ENCODE measurements around the gene ABI3BP. TPM values are rescaled to one million over a fixed set of nuclear protein-coding genes. Genes with fewer than 3 reads are reported as not detected.

ABI3BP gene
- total RNA-seq, 1 donor from 2014 or later: 91.1 TPM

DNA sequence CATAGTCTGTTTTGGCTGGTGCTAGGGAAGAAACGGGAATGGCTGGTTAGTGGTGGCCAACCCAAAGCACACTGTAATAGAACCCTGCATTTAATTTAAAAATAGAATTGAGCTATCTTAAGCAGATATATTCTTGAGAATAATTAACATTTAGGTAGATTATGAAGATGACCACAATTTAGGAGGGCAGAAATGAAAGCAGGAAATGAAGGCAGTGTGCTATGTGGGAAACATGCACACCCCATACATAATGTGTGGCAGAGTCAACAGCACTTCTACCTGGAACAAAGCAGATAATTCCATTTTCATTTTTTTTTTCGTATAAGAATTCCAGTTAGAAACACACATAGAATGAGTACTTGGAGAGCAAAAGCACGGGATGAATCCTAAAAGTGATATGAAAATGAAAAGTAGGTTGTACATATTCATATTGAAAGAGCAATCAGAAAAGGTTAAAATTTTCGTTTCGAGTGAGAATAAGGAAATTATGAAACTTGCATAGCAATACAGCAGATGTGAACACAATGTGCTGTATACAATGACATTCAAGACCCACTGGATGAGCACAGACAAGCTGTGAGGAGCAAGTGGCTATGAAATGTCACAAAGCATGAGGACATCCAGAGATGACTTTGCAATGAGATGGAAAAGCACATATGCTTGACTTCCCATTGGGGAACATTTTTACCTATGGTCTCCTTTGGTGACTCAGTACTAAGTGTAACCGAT lies 181.3 kb downstream of the ABI3BP start:
- TF ChIP-seq POLR2A (IDR thresholded peaks at IDR 0.05) (no peak), POLR2AphosphoS5 (IDR thresholded peaks at IDR 0.05; ENCODE audit: insufficient read depth in 1 of 2, low read depth in 1 of 2) (no peak)
- TF ChIP-seq, protein P1, sequence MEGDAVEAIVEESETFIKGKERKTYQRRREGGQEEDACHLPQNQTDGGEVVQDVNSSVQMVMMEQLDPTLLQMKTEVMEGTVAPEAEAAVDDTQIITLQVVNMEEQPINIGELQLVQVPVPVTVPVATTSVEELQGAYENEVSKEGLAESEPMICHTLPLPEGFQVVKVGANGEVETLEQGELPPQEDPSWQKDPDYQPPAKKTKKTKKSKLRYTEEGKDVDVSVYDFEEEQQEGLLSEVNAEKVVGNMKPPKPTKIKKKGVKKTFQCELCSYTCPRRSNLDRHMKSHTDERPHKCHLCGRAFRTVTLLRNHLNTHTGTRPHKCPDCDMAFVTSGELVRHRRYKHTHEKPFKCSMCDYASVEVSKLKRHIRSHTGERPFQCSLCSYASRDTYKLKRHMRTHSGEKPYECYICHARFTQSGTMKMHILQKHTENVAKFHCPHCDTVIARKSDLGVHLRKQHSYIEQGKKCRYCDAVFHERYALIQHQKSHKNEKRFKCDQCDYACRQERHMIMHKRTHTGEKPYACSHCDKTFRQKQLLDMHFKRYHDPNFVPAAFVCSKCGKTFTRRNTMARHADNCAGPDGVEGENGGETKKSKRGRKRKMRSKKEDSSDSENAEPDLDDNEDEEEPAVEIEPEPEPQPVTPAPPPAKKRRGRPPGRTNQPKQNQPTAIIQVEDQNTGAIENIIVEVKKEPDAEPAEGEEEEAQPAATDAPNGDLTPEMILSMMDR (IDR thresholded peaks at IDR 0.05): no peak
- Histone ChIP-seq H3K27ac (no peak overlapping the region), H3K27me3 (no peaks in the 10 kb centered on the region), H3K4me3 (no peak overlapping the region), H3K36me3 (no peaks in the 10 kb centered on the region), H3K9me3 (no peaks in the 10 kb centered on the region), H3K4me1 (no peaks in the 10 kb centered on the region)
- intact Hi-C loops (cut with DNase I): no loop called here
- no peak for DNase-seq (ENCODE audit: extremely low spot score in 2 of 2)

DNA sequence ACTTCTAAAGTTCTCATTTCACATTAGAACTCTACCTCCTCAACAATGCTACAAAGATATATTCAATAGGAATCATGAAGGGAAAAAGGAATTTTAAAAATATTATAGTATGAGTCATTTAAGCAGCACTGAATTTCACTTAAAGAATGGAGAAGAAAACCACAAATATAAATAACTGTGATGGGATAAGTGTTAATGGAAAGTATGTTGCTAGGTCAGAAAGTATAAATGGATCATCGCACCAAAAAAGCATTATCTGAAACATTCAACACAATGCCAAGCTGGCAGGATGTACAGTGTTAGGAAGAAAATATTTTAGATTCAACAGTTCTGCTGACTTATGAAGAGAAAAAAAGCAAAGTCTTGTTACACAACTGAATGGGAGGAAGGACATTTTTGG lies 182.6 kb downstream of the ABI3BP start:
- H3K9me3 ChIP-seq: no peaks in the 10 kb centered on the region
- TF ChIP-seq POLR2AphosphoS5 (IDR thresholded peaks at IDR 0.05; ENCODE audit: insufficient read depth in 1 of 2, low read depth in 1 of 2): no peak
- TF ChIP-seq, protein P1 (IDR thresholded peaks at IDR 0.05): no peak
- no peak for TF ChIP-seq POLR2A (IDR thresholded peaks at IDR 0.05)
- DNase-seq (ENCODE audit: extremely low spot score in 2 of 2): no peak
- H3K27me3 ChIP-seq: no peaks in the 10 kb centered on the region
- no peaks in the 10 kb centered on the region for H3K36me3 ChIP-seq
- intact Hi-C loops (cut with DNase I): no loop called here
- no peaks in the 10 kb centered on the region for H3K4me1 ChIP-seq
- H3K4me3 ChIP-seq: no peak overlapping the region
- H3K27ac ChIP-seq: no peak overlapping the region

- Histone ChIP-seq H3K27ac (no peak overlapping the region), H3K36me3 (no peaks in the 10 kb centered on the region), H3K4me1 (no peaks in the 10 kb centered on the region), H3K9me3 (no peaks in the 10 kb centered on the region), H3K4me3 (no peak overlapping the region), H3K27me3 (no peaks in the 10 kb centered on the region)
- no peak for DNase-seq (ENCODE audit: extremely low spot score in 2 of 2)
- intact Hi-C loops (cut with DNase I): no loop called here
- no peak for TF ChIP-seq POLR2A (IDR thresholded peaks at IDR 0.05)
- TF ChIP-seq, protein P1 (IDR thresholded peaks at IDR 0.05): no peak
- no peak for TF ChIP-seq POLR2AphosphoS5 (IDR thresholded peaks at IDR 0.05; ENCODE audit: insufficient read depth in 1 of 2, low read depth in 1 of 2)
Observed at GRCh38 chr3:100804631-100805030, 188.6 kb downstream of the ABI3BP start.

DNA sequence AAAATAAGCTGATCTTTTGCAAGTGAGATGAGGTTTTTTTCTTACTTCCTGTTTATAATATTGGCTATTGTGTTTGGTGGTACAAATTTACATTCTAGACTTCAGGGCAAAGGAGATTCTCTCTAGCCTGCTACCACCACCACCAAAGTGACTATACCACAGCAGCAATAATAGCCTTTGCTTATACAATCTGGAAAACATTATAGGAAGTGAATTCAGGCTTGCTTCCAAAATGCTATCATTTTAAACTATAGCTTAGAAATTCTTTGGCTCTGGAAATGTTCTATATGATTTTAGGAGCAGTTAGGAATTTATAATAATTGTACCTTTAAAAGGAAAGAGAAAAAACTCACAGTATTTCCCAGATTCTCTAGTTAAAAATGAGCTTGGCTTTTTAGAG lies 189.5 kb downstream of the ABI3BP start:
- no peak for TF ChIP-seq POLR2A (IDR thresholded peaks at IDR 0.05)
- TF ChIP-seq, protein P1 (IDR thresholded peaks at IDR 0.05): no peak
- TF ChIP-seq POLR2AphosphoS5 (IDR thresholded peaks at IDR 0.05; ENCODE audit: insufficient read depth in 1 of 2, low read depth in 1 of 2): no peak
- H3K36me3 ChIP-seq: no peaks in the 10 kb centered on the region
- H3K27me3 ChIP-seq: no peaks in the 10 kb centered on the region
- H3K4me1 ChIP-seq: no peaks in the 10 kb centered on the region
- no peaks in the 10 kb centered on the region for H3K9me3 ChIP-seq
- intact Hi-C loops (cut with DNase I): no loop called here
- H3K27ac ChIP-seq: no peak overlapping the region
- H3K4me3 ChIP-seq: no peak overlapping the region
- DNase-seq (ENCODE audit: extremely low spot score in 2 of 2): no peak

- no peak overlapping the region for H3K27ac ChIP-seq
Observed at GRCh38 chr3:100802126-100802525, 191.1 kb downstream of the ABI3BP start.

More at GRCh38 chr3:100802126-100802525, 191.1 kb downstream of the ABI3BP start:
- Histone ChIP-seq H3K4me3 (no peak overlapping the region), H3K9me3 (no peaks in the 10 kb centered on the region), H3K27me3 (no peaks in the 10 kb centered on the region), H3K4me1 (no peaks in the 10 kb centered on the region), H3K36me3 (no peaks in the 10 kb centered on the region)
- DNase-seq (ENCODE audit: extremely low spot score in 2 of 2): no peak
- intact Hi-C loops (cut with DNase I): no loop called here
- TF ChIP-seq POLR2AphosphoS5 (IDR thresholded peaks at IDR 0.05; ENCODE audit: insufficient read depth in 1 of 2, low read depth in 1 of 2): no peak
- no peak for TF ChIP-seq POLR2A (IDR thresholded peaks at IDR 0.05)
- TF ChIP-seq, protein P1 (IDR thresholded peaks at IDR 0.05): no peak

Measured in vagina (tissue), 2 donors.